SIG-M5 treated with dmso at 0.1 percent for 504 hours (cell line): ENCODE results near the gene ZNF620.
"Not testable (repeated sequence)": the region's sequence is repeated elsewhere in the genome, so short reads cannot be mapped to it uniquely, and the experiment has no call there.

ENCODE experiments used
- DNase-seq: peaks from one replicate; lab custom pipeline; 2025; ENCODE audit not compliant: unreplicated experiment; lab: John Stamatoyannopoulos, UW

ZNF620 gene

DNA sequence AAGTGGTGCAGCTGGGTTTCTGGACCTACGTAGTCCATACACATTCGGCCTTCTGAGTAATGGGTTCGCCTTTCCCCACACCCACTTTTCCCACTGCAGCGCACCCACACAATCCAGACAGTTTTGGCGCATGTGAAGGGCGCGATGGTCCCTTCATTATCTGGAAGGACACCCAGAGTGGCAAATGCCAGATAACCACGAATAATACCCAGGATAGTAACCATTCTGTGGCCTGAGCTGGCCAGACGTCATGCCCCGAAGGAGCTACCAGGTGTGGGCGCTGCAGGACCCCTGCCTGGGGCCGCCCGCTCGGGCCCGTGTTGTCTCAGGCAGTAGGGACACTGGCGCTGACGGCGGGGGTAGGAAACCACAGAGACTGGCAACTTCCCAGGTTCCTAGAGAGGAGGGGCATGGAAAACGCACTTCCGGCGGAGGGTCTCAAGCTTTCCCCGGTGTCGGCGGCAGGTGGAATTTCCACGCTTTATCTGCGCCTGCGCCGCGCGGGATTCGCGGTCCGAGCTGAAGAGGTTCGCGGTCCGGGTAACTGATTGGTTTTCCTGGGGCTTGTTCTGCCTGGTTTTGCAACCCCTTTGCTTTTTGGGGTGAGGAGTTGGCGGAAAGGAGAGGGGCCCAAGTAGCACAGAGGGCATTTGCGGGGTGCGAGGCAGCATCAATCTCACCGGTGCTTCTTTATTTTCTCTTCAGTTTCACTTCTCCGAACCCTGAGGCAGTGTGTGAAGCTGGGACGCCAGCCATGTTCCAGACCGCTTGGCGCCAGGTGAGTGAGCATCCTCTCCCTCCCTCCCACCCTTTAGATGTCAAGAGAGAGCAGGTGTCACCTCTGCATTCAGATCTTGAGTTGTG lies at the start of gene ZNF620:
Gene ZNF620, plus strand, starts transcription at position 441 of the 864 bp plus-strand sequence. Its CDS starts 314 bp downstream, at position 755.
- peak; percentile 36 for DNase-seq

GRCh38 chr3:40456279-40456939 lies 49.4 kb upstream of the ZNF620 start:
- DNase-seq = no peak

- peak; percentile 96 for DNase-seq
Observed at GRCh38 chr3:40456940-40457823, 48.7 kb upstream of the ZNF620 start, which contains the start of gene RPL14. Gene RPL14, plus strand, starts transcription at chr3:40457339. Its CDS starts 133 bp downstream, at chr3:40457472.

DNA sequence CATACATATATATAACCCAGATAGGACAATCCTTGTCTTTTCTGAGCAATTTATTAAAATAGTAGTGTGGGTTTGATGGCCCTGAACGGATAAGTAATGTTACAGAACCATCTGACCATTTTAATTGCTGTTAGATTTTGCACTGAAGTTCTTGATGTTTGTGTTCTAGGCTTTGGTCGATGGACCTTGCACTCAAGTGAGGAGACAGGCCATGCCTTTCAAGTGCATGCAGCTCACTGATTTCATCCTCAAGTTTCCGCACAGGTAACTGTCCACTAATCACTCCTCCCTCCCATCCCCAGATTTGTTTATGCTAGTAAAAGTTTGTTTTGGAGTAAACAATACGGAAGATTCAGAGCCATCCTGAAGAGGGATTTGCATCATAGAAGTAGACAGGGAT lies 47.4 kb upstream of the ZNF620 start:
- DNase-seq = no peak

DNA sequence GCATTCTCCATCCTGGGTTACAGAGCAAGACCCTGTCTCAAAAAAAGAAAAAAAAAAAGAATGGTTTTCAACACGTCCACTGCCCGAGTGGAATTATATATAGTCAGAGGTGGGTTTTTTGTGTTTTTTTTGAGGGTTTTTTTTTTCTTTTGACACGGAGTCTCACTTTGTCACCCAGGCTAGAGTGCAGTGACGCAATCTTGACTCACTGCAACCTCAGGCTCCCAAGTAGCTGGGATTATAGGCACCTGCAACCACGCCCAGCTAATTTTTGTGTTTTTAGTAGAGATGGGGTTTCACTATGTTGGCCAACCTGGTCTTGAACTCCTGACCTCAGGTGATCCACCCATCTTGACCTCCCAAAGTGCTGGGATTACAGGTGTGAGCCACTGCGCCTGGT lies 45.4 kb upstream of the ZNF620 start:
- DNase-seq = not testable (repeated sequence)

DNA sequence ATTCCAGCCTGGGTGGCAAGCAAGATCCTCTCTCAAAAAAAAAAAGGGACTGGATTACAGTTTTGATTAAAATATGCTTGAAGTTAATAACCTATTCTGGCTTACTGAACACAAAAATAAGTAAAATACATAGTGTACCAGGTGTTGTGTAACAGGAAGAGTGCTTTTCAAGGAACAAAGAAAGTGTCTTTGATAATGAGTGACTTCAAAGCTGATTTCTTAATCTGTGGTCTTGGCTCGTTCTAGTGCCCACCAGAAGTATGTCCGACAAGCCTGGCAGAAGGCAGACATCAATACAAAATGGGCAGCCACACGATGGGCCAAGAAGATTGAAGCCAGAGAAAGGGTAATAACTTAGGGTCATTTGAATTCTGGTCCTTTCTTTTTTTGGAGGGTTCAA lies 44.7 kb upstream of the ZNF620 start:
- DNase-seq = no peak

GRCh38 chr3:40462838-40463237 lies 43.0 kb upstream of the ZNF620 start:
- not testable (repeated sequence) for DNase-seq

DNA sequence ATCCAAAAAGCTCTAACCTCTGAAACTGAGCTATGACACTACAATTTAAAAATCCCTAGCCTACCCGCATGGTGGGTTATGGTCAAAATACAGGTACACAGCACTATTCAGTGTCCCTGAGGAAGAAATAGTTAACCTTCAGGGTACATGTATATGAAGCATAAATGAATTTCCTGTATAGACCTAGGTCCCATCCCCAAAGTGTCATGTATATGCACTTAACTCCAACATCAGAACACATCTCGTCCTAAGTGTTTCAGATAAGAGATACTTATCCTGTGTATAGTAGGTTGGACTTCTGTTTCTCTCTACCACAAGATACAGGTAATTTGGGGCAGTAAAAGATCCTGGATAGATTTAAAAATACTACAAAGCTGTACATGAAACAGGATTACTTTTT lies 42.3 kb upstream of the ZNF620 start:
- DNase-seq = no peak

DNA sequence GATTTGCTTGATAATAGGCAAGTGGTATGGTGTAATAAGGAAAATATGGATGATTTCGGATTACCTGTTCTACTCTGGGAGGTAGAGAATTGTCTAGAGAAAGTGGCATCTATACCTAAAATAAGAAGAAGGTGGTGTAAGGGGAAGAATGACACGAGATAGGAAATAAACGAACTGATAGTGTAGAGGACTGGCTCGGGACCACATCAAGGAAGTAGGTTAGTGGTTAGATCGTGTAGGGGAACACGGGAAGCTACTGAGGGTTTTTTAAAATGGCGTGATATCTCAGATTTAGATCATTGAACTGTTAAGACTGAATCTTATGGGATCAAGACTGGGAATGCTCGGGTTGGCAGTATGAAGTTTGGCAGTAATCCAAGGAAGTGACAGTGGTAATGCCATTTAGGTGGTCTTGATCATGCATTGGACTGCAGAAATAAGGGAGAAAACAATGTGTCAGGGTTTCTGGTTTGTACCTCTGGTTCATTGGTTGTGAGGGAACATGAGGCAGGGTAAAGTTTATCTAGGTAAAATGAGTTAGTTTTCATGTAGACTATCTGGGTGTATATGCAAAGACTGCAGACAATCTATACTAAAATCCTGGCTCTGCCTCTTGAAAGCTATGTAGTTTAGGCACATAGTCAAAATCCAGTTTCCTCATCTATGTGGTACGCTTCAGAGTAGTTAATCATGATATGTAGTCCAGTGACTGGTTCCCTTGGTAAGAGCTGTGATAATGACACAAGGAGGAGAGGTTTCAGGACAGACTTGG lies 41.3 kb upstream of the ZNF620 start:
- no peak for DNase-seq

DNA sequence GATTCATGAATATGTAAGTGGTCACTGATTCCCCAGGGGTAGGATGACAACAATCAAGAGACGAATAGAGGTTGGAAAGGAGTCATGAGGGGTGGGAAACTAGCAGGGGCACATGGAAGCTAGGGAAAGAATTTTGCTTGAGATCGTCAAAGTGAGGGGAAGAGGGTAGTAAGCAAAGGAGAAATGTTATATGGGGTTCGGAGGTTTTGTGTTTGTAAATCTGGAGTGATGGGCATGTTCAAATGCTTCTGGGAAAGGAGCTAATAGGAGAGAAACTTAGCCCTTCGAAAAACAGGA lies 40.8 kb upstream of the ZNF620 start:
- no peak for DNase-seq

- DNase-seq = no peak
Observed at GRCh38 chr3:40465456-40465855, 40.4 kb upstream of the ZNF620 start.

DNA sequence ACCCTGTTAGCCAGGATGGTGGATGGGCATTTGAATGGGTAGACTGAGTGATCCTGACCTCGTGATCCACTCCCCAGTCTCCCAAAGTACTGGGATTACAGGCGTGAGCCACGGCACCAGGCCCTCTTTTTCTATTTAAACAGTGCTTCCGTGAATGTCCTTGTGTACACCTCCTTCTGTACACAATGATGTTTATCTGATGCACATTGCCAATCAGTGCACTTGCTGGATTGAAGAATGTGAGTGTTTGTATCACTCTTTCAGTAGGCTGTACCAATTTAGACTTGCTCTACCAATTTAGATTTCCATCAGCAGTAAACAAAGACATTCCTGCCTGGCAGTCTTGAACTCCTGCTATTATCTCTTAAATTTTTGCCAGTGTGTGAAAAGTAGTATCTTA lies 37.8 kb upstream of the ZNF620 start:
- no peak for DNase-seq

GRCh38 chr3:40470701-40471100 lies 35.1 kb upstream of the ZNF620 start:
- DNase-seq = no peak

DNA sequence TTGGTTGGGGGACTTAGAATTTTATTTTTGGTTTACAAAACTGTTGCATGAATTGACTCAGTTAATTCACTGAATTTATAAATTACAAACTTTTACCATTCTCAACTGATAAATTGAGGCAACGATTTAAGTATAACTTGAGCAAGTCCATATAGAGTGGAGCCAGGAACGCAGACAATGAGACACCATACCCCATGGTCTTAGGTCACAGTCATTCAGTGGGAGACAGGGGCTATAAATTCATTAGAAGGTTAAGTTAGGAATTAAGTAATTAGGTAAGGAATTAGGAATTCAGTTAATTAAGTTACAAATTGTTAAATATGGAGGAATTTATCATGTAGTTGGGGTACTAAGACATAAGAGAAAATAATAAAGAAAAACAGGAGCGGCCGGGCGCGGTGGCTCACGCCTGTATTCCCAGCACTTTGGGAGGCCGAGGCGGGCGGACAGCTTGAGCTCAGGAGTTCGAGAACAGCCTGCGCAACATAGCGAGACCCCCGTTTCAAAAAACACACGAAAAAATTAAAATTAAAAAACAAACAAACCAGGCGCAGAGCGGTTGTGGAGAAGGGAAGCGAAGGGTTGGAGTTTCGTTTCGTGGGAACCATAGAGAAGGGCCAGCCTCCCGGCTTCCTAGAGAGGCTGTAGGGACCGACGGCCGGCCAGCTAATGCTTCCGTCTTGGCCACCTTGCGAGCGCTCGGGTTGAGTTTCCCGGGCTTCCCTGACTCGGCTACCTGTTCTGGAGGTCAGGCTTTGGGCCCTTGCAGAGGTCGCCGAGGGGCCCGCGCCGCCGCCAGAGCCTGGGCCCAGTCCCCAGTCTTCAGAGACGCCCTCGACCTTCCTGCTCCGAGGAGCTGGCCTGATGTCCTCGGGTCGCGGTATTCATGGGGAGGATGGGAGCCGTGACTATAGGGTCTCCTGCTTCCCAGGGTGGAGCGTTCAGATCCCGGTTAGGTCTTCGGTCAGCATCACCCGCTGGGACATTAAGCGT lies 29.1 kb upstream of the ZNF620 start, which contains the start of gene ZNF619:
Gene ZNF619, plus strand, starts transcription at position 645 of the 993 bp plus-strand sequence. CDS start 858 bp downstream, outside the sequence.
- DNase-seq = peak; percentile 75

DNA sequence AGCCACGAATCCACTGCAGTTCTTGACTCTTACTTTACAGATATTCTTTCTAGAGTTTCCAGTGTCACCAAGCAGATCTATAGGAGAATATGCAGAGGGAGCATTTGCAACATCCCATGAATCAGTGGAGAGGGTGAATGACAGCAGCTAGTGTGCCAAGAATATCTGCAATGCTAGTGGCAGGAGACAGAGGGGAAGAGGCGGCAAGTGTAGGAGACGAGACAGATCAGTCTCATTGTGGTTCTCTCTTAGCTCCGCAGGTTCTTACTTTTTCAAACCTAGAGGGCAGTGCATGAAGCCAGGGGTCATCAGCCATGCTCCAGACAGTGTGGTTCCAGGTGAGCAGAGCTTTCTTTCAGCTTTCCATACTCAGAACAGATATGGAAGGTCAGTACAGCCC lies 28.2 kb upstream of the ZNF620 start:
- peak; percentile 69 for DNase-seq

- no peak for DNase-seq
Observed at GRCh38 chr3:40487172-40487571, 18.7 kb upstream of the ZNF620 start.

DNA sequence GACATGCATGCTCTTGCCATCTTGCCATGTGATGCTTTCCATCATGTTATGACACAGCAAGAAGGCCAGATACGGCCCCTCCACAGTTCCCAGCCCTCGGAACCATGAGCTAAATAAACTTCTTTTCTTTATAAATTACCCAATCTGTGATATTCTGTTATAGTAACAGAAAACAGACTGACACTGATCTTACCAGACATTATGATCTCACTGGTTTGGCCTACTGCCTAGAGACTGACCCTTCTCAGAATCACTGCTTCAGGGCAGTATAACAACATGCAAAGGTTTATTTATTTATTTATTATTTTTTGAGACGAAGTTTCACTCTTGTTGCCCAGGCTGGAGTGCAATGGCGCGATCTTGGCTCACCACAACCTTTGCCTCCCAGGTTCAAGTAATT lies 14.9 kb upstream of the ZNF620 start:
- no peak for DNase-seq

DNA sequence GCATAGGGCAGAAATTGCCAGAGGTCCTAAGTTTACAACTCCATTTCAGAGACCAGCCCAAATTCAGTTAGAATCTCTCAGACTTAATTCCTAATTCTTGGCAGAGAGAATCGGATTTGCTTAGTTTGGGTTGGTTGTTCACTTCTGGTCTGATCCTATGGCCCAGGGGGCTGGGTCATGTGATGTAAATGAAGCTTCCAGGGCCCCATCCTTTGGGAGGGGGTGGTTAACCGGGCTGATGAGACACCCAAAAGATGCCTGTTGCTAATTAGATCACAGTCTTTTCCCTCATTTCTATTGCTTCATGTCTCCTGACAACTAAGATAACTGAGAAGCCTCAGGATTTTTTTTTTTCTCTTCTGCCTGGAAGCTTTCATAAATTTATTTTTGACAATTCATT lies 11.1 kb upstream of the ZNF620 start:
- no peak for DNase-seq

DNA sequence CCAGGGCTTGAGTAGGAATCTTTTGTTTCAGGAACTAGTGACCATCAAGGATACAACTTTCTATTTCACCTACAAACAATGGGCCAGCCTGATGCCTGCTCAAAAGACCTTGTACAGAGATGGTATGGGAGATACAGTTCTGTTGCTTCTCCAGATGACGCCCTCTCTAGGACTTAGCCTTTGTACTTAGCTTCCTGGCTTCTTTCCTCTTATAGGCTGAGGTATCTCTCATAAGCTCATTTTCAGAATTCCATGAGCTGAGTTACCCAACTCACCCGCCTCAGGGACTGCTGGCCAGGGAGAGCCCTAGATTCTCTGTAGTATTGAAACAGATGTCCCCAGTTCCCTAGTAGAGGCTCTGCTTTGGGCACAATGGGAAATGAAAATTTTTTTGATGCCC lies 8.6 kb upstream of the ZNF620 start:
- no peak for DNase-seq
